G401.6 (cell line): Measurements from ENCODE around the gene CLEC2A.
"Not testable (repeated sequence)": the region's sequence is repeated elsewhere in the genome, so short reads cannot be mapped to it uniquely, and the experiment has no call there.

ENCODE experiments used
- FAIRE-seq: peaks from 2 replicates; lab custom pipeline; 2012; peaks lifted over from hg19 to GRCh38; lab: Jason Lieb, UNC

The CLEC2A gene

GRCh38 chr12:9932270-9932669 is at the start of gene CLEC2A:
CLEC2A (minus strand) TSS chr12:9932370; CDS start chr12:9932329, 41 bp downstream.
- no peak for FAIRE-seq

- FAIRE-seq = no peak
These were observed 48.0 kb upstream of the CLEC2A start for GRCh38 chr12:9980126-9980525.

DNA sequence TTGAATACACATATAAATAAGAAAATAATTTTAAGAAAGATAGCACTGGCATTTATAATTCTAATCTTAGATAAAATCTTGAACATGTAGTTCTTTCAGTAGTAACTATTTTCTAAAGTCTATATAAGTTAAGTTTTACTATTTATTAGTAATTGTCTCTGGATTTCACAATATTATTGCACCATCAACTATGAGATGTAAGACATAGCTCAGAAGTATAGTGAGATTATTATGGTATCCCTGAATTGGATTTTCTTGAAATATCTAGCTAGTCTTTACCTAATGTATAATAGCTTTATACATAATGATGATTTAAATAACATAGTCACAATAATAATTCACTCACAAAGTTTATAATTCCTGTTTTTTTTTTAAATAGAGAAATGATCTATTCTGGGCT is 45.7 kb upstream of the CLEC2A start:
- FAIRE-seq = no peak

GRCh38 chr12:9976626-9977025 is 44.5 kb upstream of the CLEC2A start:
- FAIRE-seq = not testable (repeated sequence)

- no peak for FAIRE-seq
These were observed 43.4 kb upstream of the CLEC2A start for GRCh38 chr12:9975614-9976013.

DNA sequence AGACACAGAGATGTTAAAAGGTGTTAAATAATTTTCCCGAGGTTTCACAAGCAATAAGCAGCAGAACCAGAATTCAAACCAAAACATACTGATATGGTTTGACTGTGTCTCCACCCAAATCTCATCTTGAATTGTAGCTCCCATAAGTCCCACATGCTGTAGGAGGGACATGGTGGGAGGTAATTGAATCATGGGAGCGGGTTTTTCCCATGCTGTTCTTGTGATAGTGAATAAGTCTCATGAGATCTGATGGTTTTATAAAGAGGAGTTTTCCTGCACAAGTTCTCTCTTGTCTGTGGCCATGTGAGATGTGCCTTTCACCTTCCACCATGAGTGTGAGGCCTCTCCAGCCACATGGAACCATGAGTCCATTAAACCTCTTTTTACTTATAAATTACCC is 42.6 kb upstream of the CLEC2A start:
- FAIRE-seq = not testable (repeated sequence)

DNA sequence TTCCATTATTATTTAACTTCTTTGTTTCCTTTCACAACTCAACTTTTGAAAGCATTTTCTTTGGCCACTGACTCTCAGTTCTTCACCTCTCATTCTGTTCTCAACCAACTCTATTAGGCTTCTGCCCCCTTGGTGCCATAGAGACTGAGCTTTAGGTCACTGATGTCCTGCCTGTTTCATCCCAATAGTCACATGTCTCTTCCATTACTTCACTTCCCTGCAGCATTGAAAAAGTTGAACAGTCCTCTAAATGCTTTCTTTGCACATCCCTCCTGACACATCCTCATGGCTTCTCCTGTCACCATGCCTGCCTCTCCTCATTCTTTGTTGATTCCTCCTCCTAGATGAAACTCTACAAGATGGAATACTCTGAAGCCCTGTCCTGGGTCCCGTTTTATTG is 41.8 kb upstream of the CLEC2A start:
- FAIRE-seq = no peak

GRCh38 chr12:9971181-9971580 is 39.0 kb upstream of the CLEC2A start, which contains the start of gene CLEC12A:
CLEC12A (plus strand) TSS chr12:9971409; CDS start chr12:9971597, 188 bp downstream.
- FAIRE-seq = no peak

GRCh38 chr12:9969673-9970072 is 37.5 kb upstream of the CLEC2A start:
- no peak for FAIRE-seq

GRCh38 chr12:9961901-9962300 is 29.7 kb upstream of the CLEC2A start:
- FAIRE-seq = no peak

GRCh38 chr12:9961106-9961505 is 28.9 kb upstream of the CLEC2A start:
- FAIRE-seq = no peak

DNA sequence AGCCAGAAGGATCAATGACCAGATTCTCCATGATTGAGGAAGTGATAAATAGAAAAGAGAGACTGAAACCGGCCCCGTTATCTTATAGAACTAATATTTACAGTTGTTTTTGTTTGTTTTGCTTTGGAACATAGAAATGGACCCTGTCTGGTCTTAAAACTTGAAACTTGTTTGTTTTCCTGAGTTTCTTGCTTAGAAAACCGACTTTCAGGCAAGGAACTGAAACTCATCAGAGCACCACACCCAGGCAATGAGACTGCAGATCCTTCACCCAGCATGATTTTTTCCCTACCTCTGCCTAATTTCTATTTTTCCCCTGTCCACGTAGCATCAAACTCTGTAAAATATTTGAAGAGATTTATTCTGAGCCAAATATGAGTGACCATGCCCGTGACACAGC is 28.4 kb upstream of the CLEC2A start:
- no peak for FAIRE-seq

- FAIRE-seq = no peak
These were observed 25.7 kb upstream of the CLEC2A start for GRCh38 chr12:9957834-9958233.

- FAIRE-seq = not testable (repeated sequence)
These were observed 21.0 kb upstream of the CLEC2A start for GRCh38 chr12:9952954-9953729.

DNA sequence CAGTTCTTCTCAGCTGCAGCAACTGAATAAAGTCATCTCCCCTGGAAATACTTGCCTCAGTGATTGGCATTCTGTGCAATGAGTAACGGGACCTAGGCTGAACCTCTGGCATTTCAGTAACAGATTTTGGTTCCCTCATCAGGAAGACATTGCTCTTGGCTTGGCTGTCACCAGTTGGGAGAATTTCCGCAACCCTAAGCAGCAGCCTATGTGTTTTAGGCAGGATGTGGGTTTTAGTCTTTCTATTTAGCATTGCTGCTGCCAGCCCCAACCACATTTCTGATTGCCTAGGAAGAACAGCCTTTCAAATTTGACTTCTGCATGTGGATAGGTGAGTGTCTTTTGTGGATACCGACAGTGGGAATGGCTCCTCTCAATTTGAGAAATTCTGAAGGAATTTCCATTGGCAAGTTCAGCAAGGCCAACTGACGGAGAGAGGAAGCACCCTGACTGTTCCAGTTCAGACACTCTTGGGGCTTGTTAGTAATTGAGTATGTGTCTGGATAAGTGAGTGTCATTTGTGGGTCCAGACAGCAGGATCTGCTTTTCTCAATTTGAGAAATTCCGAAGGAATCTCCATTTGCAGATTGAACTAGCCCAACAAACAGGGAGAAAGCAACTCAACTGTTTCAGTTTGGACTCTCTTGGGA is 19.0 kb upstream of the CLEC2A start:
- no peak for FAIRE-seq

DNA sequence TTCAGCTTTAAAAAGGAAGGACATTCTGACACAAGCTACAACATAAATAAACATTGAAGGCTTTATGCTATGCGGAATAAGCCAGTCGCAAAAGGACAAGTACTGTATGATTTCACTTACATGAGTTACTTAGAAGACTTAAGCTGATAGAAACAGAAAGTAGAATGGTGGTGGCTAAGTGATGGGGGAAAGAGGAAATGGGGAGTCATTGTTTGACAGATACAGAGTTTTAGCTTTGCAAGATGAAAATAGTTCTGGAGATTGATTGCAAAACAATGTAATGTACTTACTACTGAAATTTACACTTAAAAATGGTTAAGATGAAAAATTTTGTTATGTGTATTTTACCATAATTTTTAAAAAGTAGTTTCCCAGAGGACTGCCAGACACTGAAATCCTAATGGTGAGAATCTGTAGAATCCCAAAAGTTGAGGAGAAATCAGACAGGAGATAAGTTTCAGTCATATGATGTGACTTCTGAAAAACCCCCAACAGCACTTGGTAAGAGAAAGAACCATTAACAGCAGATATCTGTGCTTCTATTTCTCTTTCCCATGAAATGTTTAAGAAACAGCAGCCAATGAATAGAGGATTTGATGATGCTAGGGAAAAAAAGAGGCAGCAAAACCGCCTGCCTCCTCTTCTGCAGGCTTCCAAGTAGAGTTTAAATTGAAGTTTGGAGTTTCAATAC is 16.6 kb upstream of the CLEC2A start:
- no peak for FAIRE-seq

GRCh38 chr12:9947674-9948073 is 15.5 kb upstream of the CLEC2A start:
- no peak for FAIRE-seq

DNA sequence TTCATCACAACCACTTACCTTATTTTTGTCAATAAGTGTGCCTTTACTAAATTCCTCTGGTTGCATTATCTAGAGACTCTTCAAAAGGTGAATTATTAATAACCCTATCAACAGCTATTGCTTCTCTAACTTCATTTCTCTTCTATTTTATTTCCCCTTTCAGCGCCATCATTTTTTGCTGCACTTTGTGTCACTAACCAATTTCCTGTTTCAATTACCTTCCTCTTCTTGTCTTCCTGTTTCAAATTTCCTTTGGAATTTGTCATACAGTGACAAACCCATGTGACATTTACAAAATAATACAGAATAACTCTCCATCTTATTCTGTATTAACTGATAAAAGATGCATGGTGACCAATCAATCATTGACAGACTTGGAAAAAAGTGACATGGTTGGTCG is 12.2 kb upstream of the CLEC2A start:
- no peak for FAIRE-seq

DNA sequence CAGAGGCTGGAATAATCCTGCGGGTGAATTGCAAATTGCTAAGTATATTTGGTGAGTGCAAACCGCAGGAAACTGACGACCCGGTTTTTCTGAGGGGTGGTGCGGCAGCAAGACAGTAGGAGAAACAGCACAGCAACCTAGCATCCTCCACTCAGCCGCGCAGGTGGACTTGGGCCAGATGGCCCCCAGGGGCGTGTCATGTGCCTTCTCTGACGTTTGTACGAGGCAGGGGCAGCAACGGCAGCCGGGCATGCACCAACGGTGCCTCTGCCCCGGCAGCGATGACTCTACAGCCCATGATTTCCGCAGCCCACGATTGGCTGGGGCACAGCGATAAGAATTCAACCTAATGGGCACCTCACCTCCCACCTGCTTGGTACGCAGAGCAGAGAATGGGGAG is 11.1 kb upstream of the CLEC2A start:
- no peak for FAIRE-seq

DNA sequence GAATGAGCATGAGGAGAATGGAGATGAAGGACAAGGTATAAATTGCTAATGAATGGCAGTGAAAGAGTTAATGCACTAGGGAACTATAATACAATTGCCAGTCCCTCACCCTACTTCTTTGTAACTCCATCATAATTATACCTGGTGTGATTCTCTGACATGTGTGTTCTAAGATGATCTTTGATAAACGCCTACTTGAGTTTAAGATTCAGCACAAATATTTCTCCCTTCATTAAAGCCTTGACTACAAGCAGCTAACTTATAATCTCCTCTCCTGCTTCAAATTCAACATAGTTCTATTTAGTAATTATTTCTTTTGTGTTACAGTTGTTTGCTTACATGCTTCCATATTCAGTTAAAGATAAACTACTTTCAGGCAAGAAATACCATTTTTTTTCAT is 9.7 kb upstream of the CLEC2A start:
- no peak for FAIRE-seq

DNA sequence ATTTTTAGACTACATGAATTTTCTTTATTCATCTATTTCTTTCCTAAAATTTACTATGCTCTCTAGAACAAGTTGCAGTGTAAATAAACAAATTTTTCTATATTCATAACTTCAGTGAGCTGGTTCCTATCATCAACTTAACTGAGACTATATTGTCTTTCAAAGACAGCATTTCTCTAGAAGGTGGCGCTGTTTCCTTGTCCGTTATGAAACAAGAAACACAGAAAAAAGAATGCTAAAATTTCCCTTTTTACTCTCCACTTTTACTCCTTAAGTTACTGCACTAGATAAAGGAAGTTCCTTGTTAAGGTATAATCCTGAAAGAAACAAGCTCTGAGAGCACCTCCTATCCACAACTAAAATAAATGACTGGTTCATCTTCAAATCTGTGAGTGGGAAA is 8.2 kb upstream of the CLEC2A start:
- FAIRE-seq = peak; percentile 36

DNA sequence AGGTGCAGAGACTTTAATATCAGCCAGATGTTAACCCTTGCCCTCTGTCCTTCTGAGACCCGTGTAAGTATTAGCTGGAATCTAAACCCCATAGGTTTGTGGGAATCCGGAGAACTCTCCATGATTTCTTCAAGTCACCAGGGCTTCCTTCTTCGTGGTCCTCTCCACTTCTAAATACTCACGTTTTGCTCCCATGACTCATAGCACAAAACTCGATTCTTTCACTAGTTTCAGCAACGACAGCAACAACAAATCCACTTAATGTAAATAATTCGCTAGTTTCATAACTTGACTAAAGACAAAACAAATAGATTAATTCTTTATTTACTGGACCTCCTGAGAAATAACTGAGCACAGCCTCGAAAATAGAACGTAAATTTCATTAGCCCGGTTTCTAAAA is 4.4 kb upstream of the CLEC2A start:
- no peak for FAIRE-seq

GRCh38 chr12:9935026-9935425 is 2.9 kb upstream of the CLEC2A start:
- FAIRE-seq = no peak
